Measurements from ENCODE around the gene NDUFS1.

The NDUFS1 gene

GRCh38 chr2:206096876-206097275, 62.4 kb downstream of the NDUFS1 start:
- no peak overlapping the region for H3K4me2 ChIP-seq (ENCODE audit: low read length)
- no peak overlapping the region for H3K27ac ChIP-seq (ENCODE audit: low read length)

GRCh38 chr2:206095536-206096332, 63.5 kb downstream of the NDUFS1 start:
- Histone ChIP-seq H3K27me3 (ENCODE audit: low read depth, low read length) (no peaks in the 10 kb centered on the region), H3K9me3 (ENCODE audit: insufficient read depth, low read length) (no peaks in the 10 kb centered on the region), H3K27ac (ENCODE audit: low read length) (no peak overlapping the region), H3K4me3 (ENCODE audit: low read length) (no peak overlapping the region), H3K4me2 (ENCODE audit: low read length) (no peak overlapping the region), H2AFZ (ENCODE audit: low read depth, low read length) (no peak overlapping the region), H3K36me3 (replicated peaks; ENCODE audit: low read depth, low read length) (no peaks in the 10 kb centered on the region), H3K9ac (ENCODE audit: low read length) (no peak overlapping the region), H3K79me2 (ENCODE audit: low read length) (no peaks in the 10 kb centered on the region), H3K4me1 (ENCODE audit: low read length) (peaks cover 7% of the 10 kb centered on the region), H4K20me1 (ENCODE audit: insufficient read depth, low read length) (no peaks in the 10 kb centered on the region)
- no peak for TF ChIP-seq EZH2phosphoT487 (IDR thresholded peaks at IDR 0.05; ENCODE audit: low read depth)
- TF ChIP-seq CTCF (IDR thresholded peaks at IDR 0.05; ENCODE audit: low read depth, low read length) = no peak

More at GRCh38 chr2:206096876-206097275, 62.4 kb downstream of the NDUFS1 start:
- no peak overlapping the region for H2AFZ ChIP-seq (ENCODE audit: low read depth, low read length)
- no peak overlapping the region for H3K4me3 ChIP-seq (ENCODE audit: low read length)
- H3K4me1 ChIP-seq (ENCODE audit: low read length) = peaks cover 7% of the 10 kb centered on the region
- no peaks in the 10 kb centered on the region for H3K36me3 ChIP-seq (replicated peaks; ENCODE audit: low read depth, low read length)
- TF ChIP-seq EZH2phosphoT487 (IDR thresholded peaks at IDR 0.05; ENCODE audit: low read depth) (no peak), CTCF (IDR thresholded peaks at IDR 0.05; ENCODE audit: low read depth, low read length) (no peak)
- H3K9me3 ChIP-seq (ENCODE audit: insufficient read depth, low read length) = no peaks in the 10 kb centered on the region
- H3K9ac ChIP-seq (ENCODE audit: low read length) = no peak overlapping the region
- no peaks in the 10 kb centered on the region for H4K20me1 ChIP-seq (ENCODE audit: insufficient read depth, low read length)
- H3K27me3 ChIP-seq (ENCODE audit: low read depth, low read length) = no peaks in the 10 kb centered on the region
- no peaks in the 10 kb centered on the region for H3K79me2 ChIP-seq (ENCODE audit: low read length)

DNA sequence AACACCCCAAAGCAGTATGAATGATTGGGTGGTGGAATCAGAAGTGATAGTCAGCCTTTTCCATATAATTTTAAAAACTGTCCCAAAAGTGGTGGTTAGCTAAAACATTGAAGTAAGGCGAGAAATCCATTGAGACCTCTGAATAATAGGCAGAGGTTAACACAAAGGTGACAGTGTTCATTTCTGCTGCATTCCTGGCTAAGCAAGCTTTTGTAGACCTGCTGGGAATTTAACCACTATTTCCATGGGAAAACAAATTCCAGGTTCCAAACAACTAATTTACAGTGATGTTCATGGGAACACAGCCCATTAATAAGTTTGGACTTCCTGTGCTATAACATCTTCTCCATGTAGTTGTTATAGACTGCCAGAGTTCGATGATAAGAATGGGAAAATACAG, 66.9 kb downstream of the NDUFS1 start:
- H3K4me3 ChIP-seq (ENCODE audit: low read length) = no peak overlapping the region
- no peak overlapping the region for H3K9ac ChIP-seq (ENCODE audit: low read length)
- H3K9me3 ChIP-seq (ENCODE audit: insufficient read depth, low read length) = no peaks in the 10 kb centered on the region
- H3K36me3 ChIP-seq (replicated peaks; ENCODE audit: low read depth, low read length) = no peaks in the 10 kb centered on the region
- no peak overlapping the region for H2AFZ ChIP-seq (ENCODE audit: low read depth, low read length)
- peaks cover 8% of the 10 kb centered on the region for H3K4me1 ChIP-seq (ENCODE audit: low read length)
- no peak overlapping the region for H3K27ac ChIP-seq (ENCODE audit: low read length)
- TF ChIP-seq CTCF (IDR thresholded peaks at IDR 0.05; ENCODE audit: low read depth, low read length) (no peak), EZH2phosphoT487 (IDR thresholded peaks at IDR 0.05; ENCODE audit: low read depth) (no peak)
- no peak overlapping the region for H3K4me2 ChIP-seq (ENCODE audit: low read length)
- no peaks in the 10 kb centered on the region for H3K27me3 ChIP-seq (ENCODE audit: low read depth, low read length)
- H3K79me2 ChIP-seq (ENCODE audit: low read length) = peaks cover 1% of the 10 kb centered on the region; the same call in 1 of the 2 replicates
- H4K20me1 ChIP-seq (ENCODE audit: insufficient read depth, low read length) = no peaks in the 10 kb centered on the region

DNA sequence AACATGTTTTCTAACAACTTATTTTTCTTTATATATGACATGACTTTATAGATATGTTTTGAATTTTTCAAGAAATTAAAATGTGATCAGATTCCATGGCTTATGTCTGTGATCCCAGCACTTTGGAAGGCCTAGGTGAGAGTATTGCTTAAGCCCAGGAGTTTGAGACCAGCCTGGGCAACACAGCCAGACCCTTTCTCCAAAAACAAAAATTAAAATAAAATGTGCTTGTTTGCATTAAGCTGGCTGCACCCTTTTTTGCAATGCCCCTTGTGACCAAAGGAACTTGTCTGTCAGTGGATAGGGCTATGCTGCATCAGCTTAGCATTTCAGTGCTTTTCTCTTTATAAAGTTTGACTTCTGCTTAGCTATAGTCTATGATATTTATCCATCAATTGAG, 71.0 kb downstream of the NDUFS1 start:
- H3K79me2 ChIP-seq (ENCODE audit: low read length) = peaks cover 41% of the 10 kb centered on the region
- H3K4me2 ChIP-seq (ENCODE audit: low read length) = no peak overlapping the region
- no peak overlapping the region for H3K4me3 ChIP-seq (ENCODE audit: low read length)
- H3K27ac ChIP-seq (ENCODE audit: low read length) = no peak overlapping the region
- H3K9me3 ChIP-seq (ENCODE audit: insufficient read depth, low read length) = no peaks in the 10 kb centered on the region
- H2AFZ ChIP-seq (ENCODE audit: low read depth, low read length) = no peak overlapping the region
- TF ChIP-seq EZH2phosphoT487 (IDR thresholded peaks at IDR 0.05; ENCODE audit: low read depth) (no peak), CTCF (IDR thresholded peaks at IDR 0.05; ENCODE audit: low read depth, low read length) (no peak)
- peaks cover 12% of the 10 kb centered on the region for H3K4me1 ChIP-seq (ENCODE audit: low read length)
- no peaks in the 10 kb centered on the region for H3K36me3 ChIP-seq (replicated peaks; ENCODE audit: low read depth, low read length)
- H3K27me3 ChIP-seq (ENCODE audit: low read depth, low read length) = no peaks in the 10 kb centered on the region
- H3K9ac ChIP-seq (ENCODE audit: low read length) = no peak overlapping the region
- H4K20me1 ChIP-seq (ENCODE audit: insufficient read depth, low read length) = no peaks in the 10 kb centered on the region
